Activated CD8-positive, alpha-beta T cell treated with anti-CD3 and anti-CD28 coated beads for 36 hours (primary cell): Measurements from ENCODE around the gene RSAD2. TPM values are rescaled to one million over a fixed set of nuclear protein-coding genes. Genes with fewer than 3 reads are reported as not detected.

Experiments used
- ATAC-seq: fragments of 200-7000 bp; cut with Tn5 transposase; one replicate; pipeline ENCODE4 v1.10.0; 2021; ENCODE audit warnings: mild to moderate bottlenecking, moderate library complexity
- CTCF ChIA-PET: fragments of 350-600 bp; sonication (Branson Sonifier 250); formaldehyde crosslinking; loops from one replicate; lab custom pipeline; 2021; ENCODE audit warnings: antibody characterized with exemption; lab: Charles Lee
- POLR2A ChIA-PET: fragments of 350-600 bp; sonication (Branson Sonifier 250); formaldehyde crosslinking; loops from one replicate; lab custom pipeline; 2021; ENCODE audit warnings: antibody characterized with exemption; lab: Charles Lee
- DNase-seq: peaks from one replicate; pipeline ENCODE4 v3.0.0-alpha.2; 2020
- H3K27ac Mint-ChIP-seq: one replicate; pipeline ENCODE4 v1.8.0; 2021; ENCODE audit warnings: mild to moderate bottlenecking, mixed read lengths
- H3K27me3 Mint-ChIP-seq: one replicate; pipeline ENCODE4 v1.8.0; 2021; ENCODE audit warnings: mixed read lengths
- H3K36me3 Mint-ChIP-seq: one replicate; pipeline ENCODE4 v1.8.0; 2021; ENCODE audit warnings: low read depth, mixed read lengths
- H3K4me1 Mint-ChIP-seq: one replicate; pipeline ENCODE4 v1.8.0; 2021; ENCODE audit warnings: low read depth, mixed read lengths
- H3K4me3 Mint-ChIP-seq: one replicate; pipeline ENCODE4 v1.8.0; 2021; ENCODE audit warnings: mild to moderate bottlenecking, moderate library complexity, mixed read lengths
- H3K9me3 Mint-ChIP-seq: one replicate; pipeline ENCODE4 v1.8.0; 2021; ENCODE audit warnings: mixed read lengths
- intact Hi-C: fragments of 100-400 bp; cut with micrococcal nuclease; formaldehyde crosslinking; loops from one replicate; pipeline ENCODE4 v1.10.0; 2022
- total RNA-seq, 2 experiments: library from RNA; stranded (reverse); gene quantifications; one replicate each; pipeline ENCODE4 v1.2.3, GENCODE V29; 2021
- TF ChIP-seq, protein P1 (sequence below): fragments of 200-600 bp; IDR thresholded peaks from one replicate; pipeline ENCODE4 v1.8.0; 2022; ENCODE audit warnings: antibody characterized with exemption, mild to moderate bottlenecking

The RSAD2 gene
- total RNA-seq, 2 experiments from 2014 or later: 2.8 to 3.7 TPM

DNA sequence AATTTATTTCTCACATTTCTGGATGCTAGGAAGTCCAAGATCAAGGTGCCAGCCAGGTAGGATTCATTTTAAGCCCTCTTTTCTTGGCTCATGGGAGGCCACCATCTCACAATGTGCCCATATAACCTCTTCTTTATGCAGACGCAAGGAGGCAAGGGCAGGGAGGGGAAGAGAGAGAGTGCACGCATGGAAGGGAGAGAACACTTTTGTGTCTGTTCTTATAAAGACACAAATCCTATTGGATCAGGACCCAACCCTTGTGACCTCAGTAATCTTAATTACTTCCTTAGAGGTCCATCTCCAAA, 44.3 kb upstream of the RSAD2 start:
- Mint-ChIP-seq H3K9me3 (peaks cover 25% of the 10 kb centered on the region), H3K36me3 (peaks cover 6% of the 10 kb centered on the region), H3K4me1 (peaks cover 12% of the 10 kb centered on the region), H3K27me3 (no peaks in the 10 kb centered on the region), H3K27ac (peak overlapping the region; percentile 71), H3K4me3 (no peak overlapping the region)
- TF ChIP-seq, protein P1, sequence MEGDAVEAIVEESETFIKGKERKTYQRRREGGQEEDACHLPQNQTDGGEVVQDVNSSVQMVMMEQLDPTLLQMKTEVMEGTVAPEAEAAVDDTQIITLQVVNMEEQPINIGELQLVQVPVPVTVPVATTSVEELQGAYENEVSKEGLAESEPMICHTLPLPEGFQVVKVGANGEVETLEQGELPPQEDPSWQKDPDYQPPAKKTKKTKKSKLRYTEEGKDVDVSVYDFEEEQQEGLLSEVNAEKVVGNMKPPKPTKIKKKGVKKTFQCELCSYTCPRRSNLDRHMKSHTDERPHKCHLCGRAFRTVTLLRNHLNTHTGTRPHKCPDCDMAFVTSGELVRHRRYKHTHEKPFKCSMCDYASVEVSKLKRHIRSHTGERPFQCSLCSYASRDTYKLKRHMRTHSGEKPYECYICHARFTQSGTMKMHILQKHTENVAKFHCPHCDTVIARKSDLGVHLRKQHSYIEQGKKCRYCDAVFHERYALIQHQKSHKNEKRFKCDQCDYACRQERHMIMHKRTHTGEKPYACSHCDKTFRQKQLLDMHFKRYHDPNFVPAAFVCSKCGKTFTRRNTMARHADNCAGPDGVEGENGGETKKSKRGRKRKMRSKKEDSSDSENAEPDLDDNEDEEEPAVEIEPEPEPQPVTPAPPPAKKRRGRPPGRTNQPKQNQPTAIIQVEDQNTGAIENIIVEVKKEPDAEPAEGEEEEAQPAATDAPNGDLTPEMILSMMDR: no peak
- CTCF ChIA-PET: no interaction called here
- no peak for DNase-seq
- POLR2A ChIA-PET: no interaction called here
- intact Hi-C loops: no loop called here
- no peak for ATAC-seq

DNA sequence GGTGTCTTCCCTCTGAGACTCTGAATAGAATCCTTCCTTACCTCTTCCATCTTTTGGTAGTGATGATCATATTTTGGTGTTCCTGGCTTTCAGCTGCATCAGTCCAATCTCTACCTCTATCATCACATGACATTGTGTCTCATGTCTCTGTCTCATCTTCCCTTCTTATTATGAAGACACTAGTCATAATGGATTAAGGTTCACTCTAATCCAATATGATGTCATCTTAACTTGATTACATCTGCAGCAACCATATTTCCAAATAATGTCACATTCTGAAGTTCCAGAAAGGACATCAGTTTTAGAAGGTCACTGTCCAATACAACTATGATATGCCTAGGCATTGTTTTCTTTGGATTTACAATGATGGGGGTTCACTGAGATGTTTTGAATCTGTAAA, 43.4 kb upstream of the RSAD2 start:
- DNase-seq (no peak), ATAC-seq (no peak)
- no peak overlapping the region for H3K4me3 Mint-ChIP-seq
- H3K27me3 Mint-ChIP-seq: no peaks in the 10 kb centered on the region
- ChIA-PET POLR2A (no interaction called here), CTCF (interaction anchor here (1.6 to 2.4 kb wide), 2 partner anchors 9 to 32 kb away, joined by 3 to 9 read pairs; partner anchors contain the start of gene CMPK2)
- H3K27ac Mint-ChIP-seq: no peak overlapping the region
- H3K36me3 Mint-ChIP-seq: peaks cover 6% of the 10 kb centered on the region
- TF ChIP-seq, protein P1: no peak
- intact Hi-C loops: no loop called here
- H3K4me1 Mint-ChIP-seq: peaks cover 12% of the 10 kb centered on the region
- H3K9me3 Mint-ChIP-seq: peaks cover 27% of the 10 kb centered on the region

DNA sequence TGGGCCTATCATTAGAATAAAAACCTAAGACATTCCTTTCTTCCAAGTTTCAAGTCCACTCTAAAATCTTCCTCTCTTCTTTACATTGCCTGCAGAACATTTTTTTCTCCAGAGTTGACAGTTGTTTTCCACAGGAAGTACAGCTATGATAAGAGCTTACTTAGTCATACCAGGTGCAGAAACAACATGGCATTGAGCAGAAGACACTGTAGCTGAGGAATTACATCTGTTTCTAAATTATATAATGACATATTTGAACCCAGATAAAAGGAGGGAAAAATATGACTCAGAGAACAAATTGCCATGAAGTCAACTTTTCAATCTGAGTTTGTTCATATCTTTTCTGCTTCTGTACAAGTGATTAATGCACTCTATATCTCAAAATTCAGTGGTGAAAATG, 42.1 kb upstream of the RSAD2 start:
- TF ChIP-seq, protein P1: no peak
- POLR2A ChIA-PET: no interaction called here
- Mint-ChIP-seq H3K36me3 (peaks cover 6% of the 10 kb centered on the region), H3K27ac (peak overlapping the region; percentile 18), H3K9me3 (peaks cover 33% of the 10 kb centered on the region), H3K27me3 (no peaks in the 10 kb centered on the region), H3K4me3 (no peak overlapping the region), H3K4me1 (peaks cover 12% of the 10 kb centered on the region)
- ATAC-seq (peak; percentile 72), DNase-seq (no peak)
- intact Hi-C loops: no loop called here
- CTCF ChIA-PET: interaction anchor here (0.9 to 2.6 kb wide), 5 partner anchors 10 to 70 kb away, joined by 3 to 9 read pairs (median 4); partner anchors contain the start of gene CMPK2

DNA sequence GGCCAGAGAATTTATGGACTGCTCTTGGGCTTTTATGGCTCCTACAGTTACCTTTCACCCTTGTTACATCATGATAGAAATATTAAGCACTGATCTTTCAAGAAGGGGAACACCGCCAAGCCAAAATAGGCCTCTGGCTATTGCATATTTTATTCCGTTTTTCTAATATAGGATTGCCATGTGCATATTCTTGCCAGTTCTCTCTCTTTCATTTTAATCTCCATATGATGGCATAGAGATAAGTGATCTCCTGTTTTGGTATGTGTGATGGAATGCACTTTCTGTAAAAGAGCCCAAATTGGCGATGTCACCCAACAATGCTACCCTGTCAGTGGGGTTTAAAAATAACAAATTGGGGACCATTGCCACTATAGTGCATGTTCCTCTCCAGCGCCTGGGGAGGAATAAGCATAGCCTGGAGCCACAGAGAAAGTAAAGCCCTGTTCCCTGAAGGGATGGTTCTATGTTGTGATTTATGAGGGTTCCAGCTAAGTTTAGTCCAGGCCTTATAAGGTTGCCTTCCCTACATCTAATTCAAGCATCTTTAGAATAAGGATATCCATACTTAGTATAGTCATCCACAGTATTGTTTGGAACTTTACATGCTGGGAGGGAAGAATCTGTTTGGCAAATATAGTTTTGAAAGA, 38.8 kb upstream of the RSAD2 start:
- POLR2A ChIA-PET: no interaction called here
- Mint-ChIP-seq H3K27me3 (no peaks in the 10 kb centered on the region), H3K9me3 (peaks cover 33% of the 10 kb centered on the region), H3K27ac (no peak overlapping the region), H3K36me3 (peaks cover 6% of the 10 kb centered on the region), H3K4me1 (peaks cover 9% of the 10 kb centered on the region), H3K4me3 (no peak overlapping the region)
- ATAC-seq (no peak), DNase-seq (no peak)
- CTCF ChIA-PET: no interaction called here
- TF ChIP-seq, protein P1: no peak
- intact Hi-C loops: no loop called here

DNA sequence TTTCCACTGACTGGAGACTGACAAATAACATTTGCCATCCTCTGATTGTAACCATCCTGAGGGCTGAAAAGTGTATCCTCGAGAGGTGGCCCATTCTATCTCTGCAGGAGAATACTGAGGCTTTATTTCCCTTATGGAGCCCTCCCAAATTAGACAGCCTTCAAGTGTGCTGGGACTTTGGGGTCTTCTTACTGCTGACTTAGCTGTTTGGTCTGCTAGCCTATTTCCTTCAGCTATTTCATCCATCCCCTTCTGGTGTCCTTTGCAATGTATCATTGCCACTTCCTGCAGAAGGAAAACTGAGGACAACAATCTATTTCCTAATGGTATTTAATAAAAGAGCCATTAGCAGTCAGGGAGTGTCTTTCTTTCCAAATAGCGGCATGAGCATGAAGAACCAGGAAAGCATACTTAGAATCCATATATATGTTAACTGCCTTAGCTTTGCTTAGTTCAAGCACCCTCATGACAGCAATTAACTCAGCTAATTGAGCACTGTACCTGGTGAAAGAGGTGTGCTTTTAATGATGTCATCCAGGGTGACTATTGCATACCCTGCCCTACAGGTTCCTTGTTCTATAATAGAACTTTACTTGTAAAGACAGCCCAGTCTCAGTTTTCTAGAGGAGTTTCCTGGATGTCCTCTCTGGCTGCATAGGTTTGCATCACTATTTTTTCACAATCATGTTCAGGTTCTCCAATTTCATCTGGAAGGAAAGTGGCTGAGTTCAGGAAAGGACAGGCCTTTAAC, 35.9 kb upstream of the RSAD2 start:
- TF ChIP-seq, protein P1: no peak
- DNase-seq (no peak), ATAC-seq (no peak)
- Mint-ChIP-seq H3K27ac (no peak overlapping the region), H3K4me3 (no peak overlapping the region), H3K4me1 (no peaks in the 10 kb centered on the region), H3K27me3 (no peaks in the 10 kb centered on the region), H3K9me3 (peaks cover 52% of the 10 kb centered on the region), H3K36me3 (peaks cover 28% of the 10 kb centered on the region)
- intact Hi-C loops: no loop called here
- ChIA-PET POLR2A (interaction anchor here (0.5 kb wide), 1 partner anchor 46 kb away, joined by 3 read pairs; no protein-coding TSS in a partner anchor), CTCF (interaction anchor here (1.6 to 1.7 kb wide), 2 partner anchors 10 to 21 kb away, joined by 5 read pairs; no protein-coding TSS in a partner anchor)
